Gastrocnemius medialis (tissue), 4 donors: ENCODE results near the gene MS4A15. TPM values are rescaled to one million over a fixed set of nuclear protein-coding genes. Genes with fewer than 3 reads are reported as not detected.

ENCODE experiments used
- ATAC-seq, 2 donors: fragments of 150-250 bp; one replicate each; pipeline ENCODE4 v1.9.1; 2016
- DNase-seq, 2 donors: peaks; one replicate each; pipeline ENCODE4 v3.0.0-alpha.2; 2019
- H3K27ac ChIP-seq, 4 donors: fragments of 200-600 bp; sonication (generic); 1 replicate in 1 of 4; 2 replicates in 3 of 4; pipeline ENCODE4 v1.5.1; 2016 to 2018; ENCODE audit warnings: mild to moderate bottlenecking in 2 of 4, moderate library complexity in 1 of 4
- H3K27me3 ChIP-seq, 3 donors: fragments of 200-600 bp; sonication (generic) in 2 of 3; 1 replicate in 1 of 3; 2 replicates in 2 of 3; pipeline versions ENCODE4 v1.5.1 to v1.6.0; 2016 to 2019; ENCODE audit warnings: mild to moderate bottlenecking in 1 of 3, moderate library complexity in 1 of 3
- H3K36me3 ChIP-seq, 2 donors: fragments of 200-600 bp; sonication (generic) in 1 of 2; one replicate each; pipeline ENCODE4 v1.5.1; 2017 to 2018
- H3K4me1 ChIP-seq, 2 donors: fragments of 200-600 bp; sonication (generic) in 1 of 2; one replicate each; pipeline ENCODE4 v1.5.1; 2016 to 2017; ENCODE audit warnings: mild to moderate bottlenecking in 2 of 2
- H3K4me3 ChIP-seq, 4 donors: fragments of 200-600 bp; sonication (generic) in 3 of 4; 1 replicate in 1 of 4; 2 replicates in 3 of 4; pipeline ENCODE4 v1.5.1; 2016 to 2019; ENCODE audit warnings: mild to moderate bottlenecking in 2 of 4
- H3K9me3 ChIP-seq, 3 donors: fragments of 200-600 bp; sonication (generic) in 2 of 3; 1 replicate in 1 of 3; 2 replicates in 2 of 3; pipeline ENCODE4 v1.5.1; 2016 to 2019
- POLR2A ChIP-seq, 2 donors: fragments of 450-650 bp; IDR thresholded peaks; one replicate each; pipeline ENCODE4 v1.6.1; 2017; ENCODE audit warnings: antibody characterized with exemption in 2 of 2, mild to moderate bottlenecking in 2 of 2, moderate library complexity in 2 of 2
- in situ Hi-C, 4 donors: fragments of 200-750 bp; cut with MboI; loops; one replicate each; pipeline versions ENCODE4 v1.15.0 to v1.8.0; 2017; ENCODE audit warnings: low sequenced_read_pairs in 4 of 4
- intact Hi-C: fragments of 100-400 bp; cut with DNase I; formaldehyde crosslinking; loops from one replicate; pipeline ENCODE4 v1.15.1; 2023; ENCODE audit warnings: low total_unique reads
- total RNA-seq, 4 donors: library from RNA; depleted of rRNA; stranded (reverse); fragments of >200 nt; gene quantifications; one replicate each; pipeline versions ENCODE4 v1.1.0 to v1.2.3, GENCODE V29; 2016
- TF ChIP-seq, protein P1 (sequence below), 5 experiments: fragments of 450-650 bp in 3 of 5; fragments of 200-600 bp in 2 of 5; sonication (generic) in 2 of 5; IDR thresholded peaks in 4 of 5; conservative IDR thresholded peaks in 1 of 5; 1 replicate in 4 of 5; 2 replicates in 1 of 5; pipeline ENCODE4 v1.5.1; 2016 to 2019; ENCODE audit warnings: antibody characterized with exemption in 5 of 5, mild to moderate bottlenecking in 3 of 5, moderate library complexity in 3 of 5

MS4A15 gene
- total RNA-seq, 4 donors from 2014 or later: not detected

DNA sequence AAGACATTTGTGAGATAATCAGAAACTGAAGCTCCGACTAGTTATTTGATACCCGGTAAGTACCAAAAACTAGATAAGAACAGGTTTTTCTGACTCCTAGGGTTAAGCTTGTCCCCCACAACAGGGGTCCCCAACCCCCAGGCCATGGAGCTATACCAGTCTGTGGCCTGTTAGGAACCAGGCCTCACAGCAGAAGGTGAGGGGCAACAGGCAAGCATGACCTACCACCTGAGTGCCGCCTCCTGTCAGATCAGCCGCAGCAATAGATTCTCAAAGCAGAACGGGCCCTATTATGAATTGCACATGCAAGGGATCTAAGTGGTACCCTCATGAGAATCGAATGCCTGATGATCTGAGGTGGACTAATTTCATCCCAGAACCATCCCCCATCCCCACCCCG is 27.2 kb downstream of the MS4A15 start:
- Histone ChIP-seq H3K27me3 (no peaks in the 10 kb centered on the region), H3K9me3 (no peaks in the 10 kb centered on the region), H3K36me3 (no peaks in the 10 kb centered on the region), H3K4me1 (no peaks in the 10 kb centered on the region), H3K4me3 (no peak overlapping the region), H3K27ac (no peak overlapping the region)
- in situ Hi-C loops (no loop called here), intact Hi-C loops (no loop called here)
- TF ChIP-seq, protein P1, sequence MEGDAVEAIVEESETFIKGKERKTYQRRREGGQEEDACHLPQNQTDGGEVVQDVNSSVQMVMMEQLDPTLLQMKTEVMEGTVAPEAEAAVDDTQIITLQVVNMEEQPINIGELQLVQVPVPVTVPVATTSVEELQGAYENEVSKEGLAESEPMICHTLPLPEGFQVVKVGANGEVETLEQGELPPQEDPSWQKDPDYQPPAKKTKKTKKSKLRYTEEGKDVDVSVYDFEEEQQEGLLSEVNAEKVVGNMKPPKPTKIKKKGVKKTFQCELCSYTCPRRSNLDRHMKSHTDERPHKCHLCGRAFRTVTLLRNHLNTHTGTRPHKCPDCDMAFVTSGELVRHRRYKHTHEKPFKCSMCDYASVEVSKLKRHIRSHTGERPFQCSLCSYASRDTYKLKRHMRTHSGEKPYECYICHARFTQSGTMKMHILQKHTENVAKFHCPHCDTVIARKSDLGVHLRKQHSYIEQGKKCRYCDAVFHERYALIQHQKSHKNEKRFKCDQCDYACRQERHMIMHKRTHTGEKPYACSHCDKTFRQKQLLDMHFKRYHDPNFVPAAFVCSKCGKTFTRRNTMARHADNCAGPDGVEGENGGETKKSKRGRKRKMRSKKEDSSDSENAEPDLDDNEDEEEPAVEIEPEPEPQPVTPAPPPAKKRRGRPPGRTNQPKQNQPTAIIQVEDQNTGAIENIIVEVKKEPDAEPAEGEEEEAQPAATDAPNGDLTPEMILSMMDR (IDR thresholded peaks at IDR 0.05 in 4 of 5, conservative IDR thresholded peaks at IDR 0.05 in 1 of 5): no peak
- TF ChIP-seq POLR2A (IDR thresholded peaks at IDR 0.05): no peak
- no peak for DNase-seq
- ATAC-seq: no peak

DNA sequence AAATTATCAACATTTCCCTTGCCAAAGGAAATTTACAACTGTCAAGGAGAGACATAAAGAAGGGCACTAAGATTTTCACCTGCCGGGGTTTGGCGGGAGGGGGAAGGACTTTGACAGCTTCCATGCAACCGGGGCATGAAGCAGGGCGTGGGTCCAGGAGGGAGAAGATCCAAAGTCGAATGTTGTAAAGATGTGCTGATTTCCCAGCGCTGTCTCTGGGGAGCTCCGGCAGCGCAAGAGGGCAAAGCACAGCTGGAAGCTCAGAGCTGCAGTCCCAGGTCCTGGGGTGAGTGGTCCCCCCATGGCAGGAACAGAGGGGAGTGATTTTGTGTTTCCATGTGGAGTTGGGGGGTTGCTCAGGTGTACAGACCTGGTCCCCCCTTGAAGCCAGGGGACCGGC is 28.5 kb downstream of the MS4A15 start, which contains the start of gene MS4A10:
Gene MS4A10 (plus strand): TSS at position 198 of the 400 bp plus-strand sequence. CDS start 5,003 bp downstream, outside the sequence.
- in situ Hi-C loops (no loop called here), intact Hi-C loops (no loop called here)
- no peak for ATAC-seq

DNA sequence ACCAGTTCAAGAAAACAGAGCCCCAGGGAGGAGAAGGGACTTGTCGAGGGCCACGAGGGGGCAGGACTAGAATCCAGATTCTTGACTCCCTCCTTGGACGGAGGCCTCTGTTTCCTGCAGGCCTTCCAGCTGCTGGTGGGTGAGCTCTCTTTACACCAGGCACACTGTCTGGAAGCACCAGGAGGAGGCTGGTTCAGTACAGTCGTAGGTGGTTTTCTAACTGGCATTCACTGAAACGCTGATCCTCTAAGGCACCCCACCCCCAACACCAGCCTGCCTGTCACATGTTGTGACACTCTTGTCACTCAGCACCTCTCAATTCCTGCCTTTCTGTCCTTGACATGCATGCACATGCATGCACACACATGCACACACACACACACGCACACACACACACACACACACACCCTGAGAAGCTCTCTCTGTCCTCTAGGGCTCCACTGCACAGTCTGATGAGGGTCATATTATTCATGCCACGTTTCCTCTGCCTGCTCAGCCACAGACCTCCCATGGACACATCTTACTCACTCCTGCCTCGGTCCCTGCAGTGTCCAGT is 29.2 kb downstream of the MS4A15 start:
- DNase-seq (no peak), ATAC-seq (peak in 1 of 2 donors; percentile 14)
- intact Hi-C loops (no loop called here), in situ Hi-C loops (no loop called here)
- Histone ChIP-seq H3K4me3 (no peak overlapping the region), H3K4me1 (no peaks in the 10 kb centered on the region), H3K27me3 (no peaks in the 10 kb centered on the region), H3K36me3 (no peaks in the 10 kb centered on the region), H3K9me3 (no peaks in the 10 kb centered on the region), H3K27ac (no peak overlapping the region)
- TF ChIP-seq, protein P1 (IDR thresholded peaks at IDR 0.05 in 4 of 5, conservative IDR thresholded peaks at IDR 0.05 in 1 of 5): no peak
- no peak for TF ChIP-seq POLR2A (IDR thresholded peaks at IDR 0.05)

More for the DNA sequence above, 28.5 kb downstream of the MS4A15 start, which contains the start of gene MS4A10:
- no peaks in the 10 kb centered on the region for H3K27me3 ChIP-seq
- DNase-seq: no peak
- H3K36me3 ChIP-seq: no peaks in the 10 kb centered on the region
- H3K4me3 ChIP-seq: no peak within 1 kb of the TSS
- H3K4me1 ChIP-seq: no peaks in the 10 kb centered on the region
- H3K9me3 ChIP-seq: no peaks in the 10 kb centered on the region
- no peak for TF ChIP-seq POLR2A (IDR thresholded peaks at IDR 0.05)
- TF ChIP-seq, protein P1 (IDR thresholded peaks at IDR 0.05 in 4 of 5, conservative IDR thresholded peaks at IDR 0.05 in 1 of 5): no peak
- H3K27ac ChIP-seq: no peak within 1 kb of the TSS

DNA sequence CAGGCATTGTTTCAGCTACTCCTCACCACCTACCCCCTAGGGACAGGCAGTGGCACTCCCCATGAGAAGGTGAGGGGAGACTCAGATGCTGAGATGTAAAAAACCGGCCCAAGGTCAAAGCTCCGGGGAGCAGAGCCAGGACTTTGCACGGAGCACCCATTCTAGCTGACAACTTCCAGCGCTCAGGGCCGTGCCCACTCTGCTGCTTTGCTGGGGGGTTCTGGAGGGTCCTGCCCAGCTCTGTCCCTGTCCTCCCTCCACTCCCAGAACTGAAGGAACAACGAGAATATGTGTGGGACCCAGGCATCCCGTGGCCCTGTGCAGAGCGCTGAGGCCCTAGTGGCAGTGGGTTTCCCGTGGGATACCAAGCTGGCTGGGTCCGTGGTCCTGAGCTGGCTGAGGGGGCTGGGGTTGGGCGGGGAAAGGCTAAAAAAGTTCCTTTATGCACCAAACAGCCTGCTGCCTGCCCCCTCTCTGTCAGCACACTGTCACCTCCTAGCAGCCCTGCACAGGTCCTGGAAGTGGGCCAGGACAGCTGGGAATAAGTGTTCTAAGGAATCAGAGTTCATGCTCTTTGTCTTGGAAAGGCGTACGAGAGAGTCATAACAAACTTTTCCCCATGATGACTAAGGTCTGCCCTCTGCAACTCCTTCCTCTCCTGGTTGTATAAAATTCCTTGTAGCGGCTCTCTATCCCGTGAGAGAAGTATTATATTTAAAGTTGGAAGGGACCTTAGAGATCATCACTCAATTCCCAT is 30.3 kb downstream of the MS4A15 start:
- intact Hi-C loops (no loop called here), in situ Hi-C loops (no loop called here)
- Histone ChIP-seq H3K9me3 (no peaks in the 10 kb centered on the region), H3K27me3 (no peaks in the 10 kb centered on the region), H3K36me3 (no peaks in the 10 kb centered on the region), H3K4me1 (no peaks in the 10 kb centered on the region), H3K27ac (peak overlapping the region in 1 of 4 donors; percentile 60), H3K4me3 (no peak overlapping the region)
- TF ChIP-seq POLR2A (IDR thresholded peaks at IDR 0.05): no peak
- TF ChIP-seq, protein P1 (IDR thresholded peaks at IDR 0.05 in 4 of 5, conservative IDR thresholded peaks at IDR 0.05 in 1 of 5): no peak
- ATAC-seq (peak; percentile 74 to 76), DNase-seq (peak; percentile 31 to 56)
